Stimulated activated CD4-positive, alpha-beta T cell treated with anti-CD3 and anti-CD28 coated beads, Interleukin-1b, Interleukin-23, amount 100 ng/mL, for 1 hour (primary cell): ENCODE data around the gene PFKFB2.

Experiments used
- DNase-seq, 2 donors: peaks; one replicate each; pipeline ENCODE4 v3.0.0-alpha.2; 2020; ENCODE audit warnings: low read depth in 2 of 2

PFKFB2 gene

GRCh38 chr1:207089627-207090355 lies 36.7 kb downstream of the PFKFB2 start:
- no peak for DNase-seq

GRCh38 chr1:207091200-207091908 lies 38.3 kb downstream of the PFKFB2 start:
- DNase-seq = no peak

GRCh38 chr1:207093944-207094343 lies 40.9 kb downstream of the PFKFB2 start:
- no peak for DNase-seq

- no peak for DNase-seq
Observed at GRCh38 chr1:207097871-207098324, 44.8 kb downstream of the PFKFB2 start.

- DNase-seq = no peak
Observed at GRCh38 chr1:207101720-207102119, 48.6 kb downstream of the PFKFB2 start.

- no peak for DNase-seq
Observed at GRCh38 chr1:207102146-207102545, 49.1 kb downstream of the PFKFB2 start.

- DNase-seq = no peak
Observed at GRCh38 chr1:207102659-207103058, 49.6 kb downstream of the PFKFB2 start.

GRCh38 chr1:207103892-207104373 lies 50.9 kb downstream of the PFKFB2 start, which contains the start of gene C4BPA:
Gene C4BPA (plus strand): TSS chr1:207104233. CDS start chr1:207113026, 8,793 bp downstream.
- DNase-seq = no peak

GRCh38 chr1:207109004-207109403 lies 55.9 kb downstream of the PFKFB2 start:
- no peak for DNase-seq

- no peak for DNase-seq
Observed at GRCh38 chr1:207112616-207113296, 59.7 kb downstream of the PFKFB2 start.

- no peak for DNase-seq
Observed at GRCh38 chr1:207115269-207115668, 62.2 kb downstream of the PFKFB2 start.

GRCh38 chr1:207124389-207124788 lies 71.3 kb downstream of the PFKFB2 start:
- DNase-seq = no peak

- DNase-seq = no peak
Observed at GRCh38 chr1:207128336-207128921, 75.4 kb downstream of the PFKFB2 start.

GRCh38 chr1:207129053-207129452 lies 76.0 kb downstream of the PFKFB2 start:
- DNase-seq = no peak
